ENCODE data around the gene DPEP3. TPM values are rescaled to one million over a fixed set of nuclear protein-coding genes. Genes with fewer than 3 reads are reported as not detected.

DPEP3 gene
- total RNA-seq, 1 experiment from 2014 or later, result not detected

GRCh38 chr16:67935101-67935401 is 45.2 kb downstream of the DPEP3 start:
- H3K4me3 ChIP-seq (ENCODE audit: low read length), result peak overlapping the region; percentile 88
- intact Hi-C loops (cut with micrococcal nuclease), result no loop called here
- H2AFZ ChIP-seq (ENCODE audit: low read length), result peak overlapping the region; percentile 71
- peak overlapping the region; percentile 84 for H3K4me2 ChIP-seq (ENCODE audit: low read length)
- TF ChIP-seq CTCF (conservative IDR thresholded peaks at IDR 0.05; ENCODE audit: low read depth, low read length) (no peak), EZH2 (IDR thresholded peaks at IDR 0.05; ENCODE audit: low read length, unreplicated experiment) (no peak), EZH2phosphoT487 (IDR thresholded peaks at IDR 0.05; ENCODE audit: borderline replicate concordance, low read length) (no peak)
- H4K20me1 ChIP-seq (ENCODE audit: low read length), result no peaks in the 10 kb centered on the region
- H3K79me2 ChIP-seq (ENCODE audit: low read length), result peaks cover 31% of the 10 kb centered on the region
- H3K9me2 ChIP-seq (replicated peaks; ENCODE audit: low read length), result no peaks in the 10 kb centered on the region
- peak overlapping the region; percentile 85 for H3K9ac ChIP-seq (ENCODE audit: low read length)
- no peaks in the 10 kb centered on the region for H3K36me3 ChIP-seq (ENCODE audit: low read depth, low read length)
- ChIA-PET CTCF (interaction anchor here (0.6 to 1.5 kb wide), 2 partner anchors 101 to 162 kb away, joined by 3 read pairs; no protein-coding TSS in a partner anchor), POLR2A (ENCODE audit: unreplicated experiment) (no interaction called here)
- no peaks in the 10 kb centered on the region for H3F3A ChIP-seq (ENCODE audit: low read length, unreplicated experiment)
- no TSS peak for BruUV-seq (replicated peaks)
- H3K27ac ChIP-seq (ENCODE audit: low read length), result no peak overlapping the region
- no peaks in the 10 kb centered on the region for H3K27me3 ChIP-seq (ENCODE audit: low read length)
- no peaks in the 10 kb centered on the region for H3K9me3 ChIP-seq (ENCODE audit: low read length)
- ATAC-seq (peak; percentile 14), DNase-seq (peak; percentile 12)
- H3K4me1 ChIP-seq (ENCODE audit: insufficient read depth, low read length), result peaks cover 14% of the 10 kb centered on the region; the same call in 1 of the 2 replicates

- H3K27ac ChIP-seq (ENCODE audit: low read length), result no peak overlapping the region
- POLR2A ChIA-PET (ENCODE audit: unreplicated experiment), result interaction anchor here (0.7 kb wide), 1 partner anchor 9 kb away, joined by 3 read pairs; no protein-coding TSS in a partner anchor
- peak; percentile 12 for ATAC-seq
Measured at GRCh38 chr16:67934306-67935100, 45.8 kb downstream of the DPEP3 start.

More at GRCh38 chr16:67934306-67935100, 45.8 kb downstream of the DPEP3 start:
- no TSS peak for BruUV-seq (replicated peaks)
- peak overlapping the region; percentile 84 for H3K4me2 ChIP-seq (ENCODE audit: low read length)
- no peaks in the 10 kb centered on the region for H3K27me3 ChIP-seq (ENCODE audit: low read length)
- intact Hi-C loops (cut with micrococcal nuclease), result no loop called here
- no peak for TF ChIP-seq CTCF (conservative IDR thresholded peaks at IDR 0.05; ENCODE audit: low read depth, low read length)
- TF ChIP-seq EZH2 (IDR thresholded peaks at IDR 0.05; ENCODE audit: low read length, unreplicated experiment), result no peak
- TF ChIP-seq EZH2phosphoT487 (IDR thresholded peaks at IDR 0.05; ENCODE audit: borderline replicate concordance, low read length), result no peak
- H3K9me3 ChIP-seq (ENCODE audit: low read length), result no peaks in the 10 kb centered on the region
- CTCF ChIA-PET, result interaction anchor here (0.6 to 1.5 kb wide), 2 partner anchors 101 to 161 kb away, joined by 3 read pairs; no protein-coding TSS in a partner anchor
- H3K79me2 ChIP-seq (ENCODE audit: low read length), result peaks cover 31% of the 10 kb centered on the region
- peak overlapping the region; percentile 85 for H3K9ac ChIP-seq (ENCODE audit: low read length)
- no peaks in the 10 kb centered on the region for H3K36me3 ChIP-seq (ENCODE audit: low read depth, low read length)
- peaks cover 14% of the 10 kb centered on the region; the same call in 1 of the 2 replicates for H3K4me1 ChIP-seq (ENCODE audit: insufficient read depth, low read length)
- H2AFZ ChIP-seq (ENCODE audit: low read length), result peak overlapping the region; percentile 71
- no peaks in the 10 kb centered on the region for H3K9me2 ChIP-seq (replicated peaks; ENCODE audit: low read length)
- peak overlapping the region; percentile 88 for H3K4me3 ChIP-seq (ENCODE audit: low read length)
- DNase-seq, result no peak
- no peaks in the 10 kb centered on the region for H4K20me1 ChIP-seq (ENCODE audit: low read length)
- H3F3A ChIP-seq (ENCODE audit: low read length, unreplicated experiment), result no peaks in the 10 kb centered on the region
